Mesenchymal stem cell (in vitro differentiated cells and primary cell): ENCODE data around the gene EPHA10.

ENCODE experiments used
- DNase-seq: peaks from one replicate; pipeline ENCODE4 v3.0.0-alpha.2; 2013
- H2AFZ ChIP-seq: one replicate; pipeline ENCODE4 v1.6.1; 2013; ENCODE audit warnings: low read depth, mild to moderate bottlenecking, control low read depth, inconsistent platforms, low read length, moderate library complexity
- H2AK5ac ChIP-seq: 2 replicates; pipeline ENCODE4 v1.6.1; 2013; ENCODE audit warnings: low read length, moderate library complexity, mild to moderate bottlenecking, inconsistent platforms; ENCODE audit not compliant: severe bottlenecking
- H2BK120ac ChIP-seq: one replicate; pipeline ENCODE4 v1.6.1; 2013; ENCODE audit warnings: low read depth, mild to moderate bottlenecking, inconsistent platforms, low read length, moderate library complexity
- H2BK12ac ChIP-seq, 2 experiments: one replicate each; pipeline ENCODE4 v1.6.1; 2013; ENCODE audit warnings: inconsistent platforms in 2 of 2, low read length in 2 of 2, mild to moderate bottlenecking in 2 of 2, moderate library complexity in 2 of 2, control low read depth in 1 of 2
- H2BK15ac ChIP-seq: one replicate; pipeline ENCODE4 v1.6.1; 2013; ENCODE audit warnings: mild to moderate bottlenecking, low read depth, inconsistent platforms; ENCODE audit not compliant: poor library complexity, severe bottlenecking
- H2BK5ac ChIP-seq: 2 replicates; pipeline ENCODE4 v1.6.1; 2013; ENCODE audit warnings: low read depth, mild to moderate bottlenecking, low read length, control low read depth, inconsistent platforms; ENCODE audit not compliant: poor library complexity, severe bottlenecking
- H3K14ac ChIP-seq, 2 experiments: one replicate each; pipeline ENCODE4 v1.6.1; 2013; ENCODE audit warnings: inconsistent platforms in 2 of 2, low read length in 2 of 2, control low read depth in 1 of 2, mild to moderate bottlenecking in 1 of 2, moderate library complexity in 1 of 2
- H3K18ac ChIP-seq, 2 experiments: one replicate each; pipeline ENCODE4 v1.6.1; 2013; ENCODE audit warnings: inconsistent platforms in 2 of 2, low read length in 2 of 2, control low read depth in 1 of 2, low read depth in 1 of 2, mild to moderate bottlenecking in 1 of 2
- H3K23ac ChIP-seq, 2 experiments: one replicate each; pipeline ENCODE4 v1.6.1; 2013; ENCODE audit warnings: inconsistent platforms in 2 of 2, low read length in 2 of 2, mild to moderate bottlenecking in 2 of 2, moderate library complexity in 2 of 2, control low read depth in 1 of 2
- H3K27ac ChIP-seq: 2 replicates; pipeline ENCODE4 v1.5.1; 2013; ENCODE audit warnings: mild to moderate bottlenecking, moderate library complexity, low read length, control low read depth, inconsistent platforms; ENCODE audit not compliant: poor library complexity, severe bottlenecking
- H3K27me3 ChIP-seq, 2 experiments: 2 replicates each; pipeline versions ENCODE4 v1.6.1 to v1.7.0; 2013; ENCODE audit warnings: low read length in 2 of 2, mild to moderate bottlenecking in 2 of 2, moderate library complexity in 2 of 2, control low read depth in 1 of 2, inconsistent platforms in 1 of 2; ENCODE audit not compliant: control insufficient read depth in 1 of 2, insufficient read depth in 1 of 2
- H3K36me3 ChIP-seq, 2 experiments: 2 replicates each; pipeline versions ENCODE4 v1.6.1 to v1.7.0; 2013; ENCODE audit warnings: low read length in 2 of 2, control low read depth in 1 of 2, inconsistent platforms in 1 of 2, low read depth in 1 of 2, mild to moderate bottlenecking in 1 of 2; ENCODE audit not compliant: insufficient read depth in 2 of 2, control insufficient read depth in 1 of 2
- H3K4ac ChIP-seq, 2 experiments: one replicate each; pipeline ENCODE4 v1.6.1; 2013; ENCODE audit warnings: inconsistent platforms in 2 of 2, low read length in 2 of 2, mild to moderate bottlenecking in 2 of 2, moderate library complexity in 2 of 2, control low read depth in 1 of 2, low read depth in 1 of 2
- H3K4me1 ChIP-seq: 2 replicates; pipeline ENCODE4 v1.6.1; 2013; ENCODE audit warnings: low read depth, low read length, control low read depth; ENCODE audit not compliant: control insufficient read depth, insufficient read depth
- H3K4me2 ChIP-seq: 2 replicates; pipeline ENCODE4 v1.6.1; 2013; ENCODE audit warnings: low read length, mild to moderate bottlenecking, inconsistent platforms; ENCODE audit not compliant: poor library complexity, severe bottlenecking
- H3K4me3 ChIP-seq, 2 experiments: 2 replicates each; pipeline versions ENCODE4 v1.5.1 to v1.7.0; 2013; ENCODE audit warnings: low read length in 2 of 2, mild to moderate bottlenecking in 2 of 2, control low read depth in 1 of 2, low read depth in 1 of 2; ENCODE audit not compliant: insufficient read depth in 1 of 2
- H3K79me1 ChIP-seq: replicated peaks from 2 replicates; pipeline ENCODE4 v1.6.1; 2013; ENCODE audit warnings: mild to moderate bottlenecking, control low read depth, low read length, inconsistent platforms; ENCODE audit not compliant: poor library complexity, severe bottlenecking
- H3K9ac ChIP-seq: 2 replicates; pipeline ENCODE4 v1.7.0; 2013; ENCODE audit warnings: mild to moderate bottlenecking, low read length, moderate library complexity
- H3K9me3 ChIP-seq: 2 replicates; pipeline ENCODE4 v1.7.0; 2013; ENCODE audit warnings: mild to moderate bottlenecking, low read length; ENCODE audit not compliant: control insufficient read depth
- H4K8ac ChIP-seq: one replicate; pipeline ENCODE4 v1.6.1; 2013; ENCODE audit warnings: inconsistent platforms, mild to moderate bottlenecking, low read length, moderate library complexity
- H4K91ac ChIP-seq: one replicate; pipeline ENCODE4 v1.6.1; 2013; ENCODE audit warnings: mild to moderate bottlenecking, low read length, inconsistent platforms
- WGBS: methylation state at CpG from one replicate; pipeline ENCODE4 v1.1.7; 2013; ENCODE audit warnings: mixed read lengths; 5-methylcytosine and 5-hydroxymethylcytosine counted together

The EPHA10 gene

DNA sequence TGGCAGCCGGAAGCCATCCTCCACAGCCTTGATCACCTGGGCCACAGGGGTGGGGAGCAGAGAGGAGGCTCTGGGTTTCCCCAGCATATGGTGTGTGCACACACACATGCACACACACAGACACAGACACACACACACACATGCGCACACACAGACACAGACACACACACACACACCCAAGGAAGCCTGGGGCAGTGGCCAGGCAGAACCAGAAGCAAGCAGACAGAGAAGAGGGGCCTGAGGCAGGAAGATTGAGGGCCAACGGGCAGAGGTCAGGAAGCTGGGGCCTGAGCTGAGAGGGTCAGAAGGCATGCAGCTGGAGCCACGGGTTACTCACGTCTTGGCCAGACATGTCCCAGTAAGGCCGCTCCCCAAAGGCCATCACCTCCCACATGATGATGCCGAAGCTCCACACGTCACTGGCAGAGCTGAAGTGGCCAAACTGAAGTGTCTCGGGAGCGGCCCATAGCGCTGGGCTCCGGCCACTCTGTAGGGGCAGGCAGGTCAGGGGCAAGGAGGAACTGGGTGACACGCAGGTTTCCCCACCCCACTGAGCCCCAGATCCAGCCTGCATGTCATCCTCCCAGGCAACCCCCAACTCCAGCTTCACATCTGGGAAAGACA, 45.2 kb downstream of the EPHA10 start:
- H3K27me3 ChIP-seq = peaks cover 8 to 47% of the 10 kb centered on the region in 2 experiments
- H2BK15ac ChIP-seq = no peak overlapping the region
- no peak overlapping the region for H3K18ac ChIP-seq
- no peak overlapping the region for H3K23ac ChIP-seq
- H3K4me2 ChIP-seq = no peak overlapping the region
- no peak overlapping the region for H2BK120ac ChIP-seq
- no peaks in the 10 kb centered on the region for H3K4me1 ChIP-seq
- H3K9me3 ChIP-seq = no peaks in the 10 kb centered on the region
- H3K79me1 ChIP-seq = no peaks in the 10 kb centered on the region
- no peak overlapping the region for H4K91ac ChIP-seq
- no peak overlapping the region for H3K9ac ChIP-seq
- no peaks in the 10 kb centered on the region for H3K36me3 ChIP-seq
- no peak overlapping the region for H3K4ac ChIP-seq
- H3K14ac ChIP-seq = no peak overlapping the region
- 85% methylated on average over 11 of the region's 13 CpGs for WGBS
- no peak overlapping the region for H2BK12ac ChIP-seq
- no peak overlapping the region for H2BK5ac ChIP-seq
- H2AK5ac ChIP-seq = no peak overlapping the region
- H3K4me3 ChIP-seq = no peak overlapping the region
- no peak overlapping the region for H4K8ac ChIP-seq
- no peak overlapping the region for H3K27ac ChIP-seq
- no peak overlapping the region for H2AFZ ChIP-seq
- DNase-seq = no peak

- Histone ChIP-seq H3K4me1 (no peaks in the 10 kb centered on the region), H2BK12ac (no peak overlapping the region), H3K23ac (no peak overlapping the region), H2BK15ac (no peak overlapping the region), H4K91ac (no peak overlapping the region), H3K36me3 (no peaks in the 10 kb centered on the region), H3K4me2 (no peak overlapping the region), H3K9me3 (no peaks in the 10 kb centered on the region), H2AK5ac (no peak overlapping the region), H3K18ac (no peak overlapping the region), H2BK5ac (no peak overlapping the region), H3K79me1 (no peaks in the 10 kb centered on the region), H2AFZ (no peak overlapping the region), H3K4ac (no peak overlapping the region), H3K9ac (no peak overlapping the region), H3K4me3 (no peak overlapping the region), H3K27ac (no peak overlapping the region), H3K14ac (no peak overlapping the region), H2BK120ac (no peak overlapping the region), H3K27me3 (peaks cover 6 to 41% of the 10 kb centered on the region in 2 experiments), H4K8ac (no peak overlapping the region)
- no peak for DNase-seq
- 86% methylated on average over 10 of the region's 15 CpGs for WGBS
Observed at GRCh38 chr1:37718901-37719571, 45.9 kb downstream of the EPHA10 start.

- peaks cover 6 to 37% of the 10 kb centered on the region in 2 experiments for H3K27me3 ChIP-seq
- H3K27ac ChIP-seq = no peak overlapping the region
- no peak overlapping the region for H3K18ac ChIP-seq
- H4K8ac ChIP-seq = no peak overlapping the region
- no peak overlapping the region for H3K4me2 ChIP-seq
- no peak overlapping the region for H2AFZ ChIP-seq
- H2BK12ac ChIP-seq = no peak overlapping the region
- H3K4me1 ChIP-seq = no peaks in the 10 kb centered on the region
- H2BK5ac ChIP-seq = no peak overlapping the region
- no peak overlapping the region for H3K9ac ChIP-seq
- no peak for DNase-seq
- 85% methylated on average over 26 of the region's 26 CpGs for WGBS
- H2BK15ac ChIP-seq = no peak overlapping the region
- no peaks in the 10 kb centered on the region for H3K36me3 ChIP-seq
- H2AK5ac ChIP-seq = no peak overlapping the region
- no peak overlapping the region for H4K91ac ChIP-seq
- no peaks in the 10 kb centered on the region for H3K9me3 ChIP-seq
- H3K4me3 ChIP-seq = no peak overlapping the region
- no peak overlapping the region for H3K14ac ChIP-seq
- H2BK120ac ChIP-seq = no peak overlapping the region
- no peak overlapping the region for H3K23ac ChIP-seq
- H3K79me1 ChIP-seq = no peaks in the 10 kb centered on the region
- no peak overlapping the region for H3K4ac ChIP-seq
Observed at GRCh38 chr1:37718181-37718900, 46.6 kb downstream of the EPHA10 start.

DNA sequence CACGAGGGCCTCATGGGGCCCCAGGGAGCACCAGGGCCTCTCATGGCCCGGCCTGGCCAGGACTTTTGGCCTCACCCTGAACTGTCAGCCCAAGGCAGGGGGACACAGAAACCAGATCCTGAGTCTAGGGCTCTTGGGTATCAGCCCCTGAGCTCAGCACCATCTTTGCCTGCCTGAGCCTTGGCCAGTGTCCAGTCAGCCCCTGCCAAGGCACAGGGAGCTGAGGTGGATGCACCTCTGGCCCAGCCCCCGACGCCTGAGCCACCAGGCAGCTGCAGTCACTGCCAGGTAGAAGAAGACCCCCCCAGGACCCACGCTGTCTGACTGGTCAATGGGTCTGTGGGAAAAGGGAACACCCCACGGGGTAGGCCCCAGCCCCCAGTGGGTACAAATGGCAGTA, 47.3 kb downstream of the EPHA10 start:
- no peak overlapping the region for H3K23ac ChIP-seq
- no peak for DNase-seq
- H3K4ac ChIP-seq = no peak overlapping the region
- H3K4me1 ChIP-seq = no peaks in the 10 kb centered on the region
- no peak overlapping the region for H3K4me2 ChIP-seq
- H3K79me1 ChIP-seq = no peaks in the 10 kb centered on the region
- no peak overlapping the region for H3K4me3 ChIP-seq
- H2BK5ac ChIP-seq = no peak overlapping the region
- no peak overlapping the region for H2BK12ac ChIP-seq
- no peaks in the 10 kb centered on the region for H3K9me3 ChIP-seq
- H3K14ac ChIP-seq = no peak overlapping the region
- no peak overlapping the region for H2AK5ac ChIP-seq
- H3K27ac ChIP-seq = no peak overlapping the region
- no peak overlapping the region for H2BK15ac ChIP-seq
- no peak overlapping the region for H2BK120ac ChIP-seq
- WGBS = 63% methylated on average over 6 of the region's 6 CpGs
- H3K27me3 ChIP-seq = peaks cover 6 to 30% of the 10 kb centered on the region in 2 experiments
- no peak overlapping the region for H4K91ac ChIP-seq
- no peak overlapping the region for H2AFZ ChIP-seq
- no peak overlapping the region for H3K18ac ChIP-seq
- no peak overlapping the region for H3K9ac ChIP-seq
- H3K36me3 ChIP-seq = no peaks in the 10 kb centered on the region
- H4K8ac ChIP-seq = no peak overlapping the region
